ENCODE data around the gene ESYT1.
A peak's percentile ranks its signal among the peaks of the same experiment; 100 is the strongest.

The ESYT1 gene

GRCh38 chr12:56127888-56128669, at the start of gene ESYT1:
Gene ESYT1, plus strand, starts transcription at chr12:56128267. Its CDS starts 53 bp downstream, at chr12:56128320.
- DNase-seq, result peak; percentile 97

- DNase-seq, result no peak
These were observed 49.6 kb upstream of the ESYT1 start for GRCh38 chr12:56078427-56078826.

- DNase-seq, result no peak
These were observed 48.9 kb upstream of the ESYT1 start for GRCh38 chr12:56078931-56079722.

- no peak for DNase-seq
These were observed 48.1 kb upstream of the ESYT1 start, which contains the start of gene ERBB3 for GRCh38 chr12:56079723-56080555. Gene ERBB3, plus strand, starts transcription at chr12:56080165. Its CDS starts 136 bp downstream, at chr12:56080301.

GRCh38 chr12:56080556-56081138, 47.4 kb upstream of the ESYT1 start:
- no peak for DNase-seq

- no peak for DNase-seq
These were observed 46.4 kb upstream of the ESYT1 start for GRCh38 chr12:56081393-56082347.

GRCh38 chr12:56082382-56082781, 45.7 kb upstream of the ESYT1 start:
- DNase-seq, result no peak

GRCh38 chr12:56082967-56083366, 45.1 kb upstream of the ESYT1 start:
- DNase-seq, result no peak

GRCh38 chr12:56084958-56085543, 43.0 kb upstream of the ESYT1 start:
- DNase-seq, result no peak

GRCh38 chr12:56086096-56086495, 42.0 kb upstream of the ESYT1 start:
- DNase-seq, result no peak

GRCh38 chr12:56086608-56087007, 41.5 kb upstream of the ESYT1 start:
- DNase-seq, result no peak

GRCh38 chr12:56087220-56087619, 40.8 kb upstream of the ESYT1 start:
- DNase-seq, result no peak

GRCh38 chr12:56097738-56098137, 30.3 kb upstream of the ESYT1 start:
- DNase-seq, result no peak

- no peak for DNase-seq
These were observed 29.5 kb upstream of the ESYT1 start for GRCh38 chr12:56098592-56098991.

GRCh38 chr12:56099787-56100186, 28.3 kb upstream of the ESYT1 start:
- DNase-seq, result no peak

GRCh38 chr12:56101045-56101444, 27.0 kb upstream of the ESYT1 start:
- DNase-seq, result no peak

GRCh38 chr12:56102683-56103065, 25.4 kb upstream of the ESYT1 start:
- DNase-seq, result no peak

- DNase-seq, result no peak
These were observed 24.9 kb upstream of the ESYT1 start for GRCh38 chr12:56103066-56103711.

- no peak for DNase-seq
These were observed 24.3 kb upstream of the ESYT1 start for GRCh38 chr12:56103823-56104108.

- DNase-seq, result peak; percentile 95
These were observed 23.8 kb upstream of the ESYT1 start, which contains the start of gene PA2G4 for GRCh38 chr12:56104109-56104814. Gene PA2G4, plus strand, starts transcription at chr12:56104559. Its CDS starts 179 bp downstream, at chr12:56104738.
